Right renal cortex interstitium (tissue), 3 donors: ENCODE results near the gene SEMA6A. TPM values are rescaled to one million over a fixed set of nuclear protein-coding genes. Genes with fewer than 3 reads are reported as not detected.

Source experiments
- DNase-seq, 3 donors: peaks; one replicate each; pipeline ENCODE4 v3.0.0-alpha.2; 2013; ENCODE audit warnings: low read depth in 3 of 3, low spot score in 2 of 3
- polyA plus RNA-seq, 3 donors: library from polyadenylated mRNA; unstranded; fragments of 120-200 nt; gene quantifications; one replicate each; pipeline ENCODE4 v1.2.1, GENCODE V29; 2013; ENCODE audit not compliant: insufficient read length in 3 of 3

Gene SEMA6A
- polyA plus RNA-seq, 3 donors, result 47.0 to 59.3 (median 50.9) TPM

- DNase-seq, result no peak
These were observed 159.4 kb downstream of the SEMA6A start for GRCh38 chr5:116415182-116415581.

GRCh38 chr5:116411101-116411571 lies 163.5 kb downstream of the SEMA6A start:
- no peak for DNase-seq

DNA sequence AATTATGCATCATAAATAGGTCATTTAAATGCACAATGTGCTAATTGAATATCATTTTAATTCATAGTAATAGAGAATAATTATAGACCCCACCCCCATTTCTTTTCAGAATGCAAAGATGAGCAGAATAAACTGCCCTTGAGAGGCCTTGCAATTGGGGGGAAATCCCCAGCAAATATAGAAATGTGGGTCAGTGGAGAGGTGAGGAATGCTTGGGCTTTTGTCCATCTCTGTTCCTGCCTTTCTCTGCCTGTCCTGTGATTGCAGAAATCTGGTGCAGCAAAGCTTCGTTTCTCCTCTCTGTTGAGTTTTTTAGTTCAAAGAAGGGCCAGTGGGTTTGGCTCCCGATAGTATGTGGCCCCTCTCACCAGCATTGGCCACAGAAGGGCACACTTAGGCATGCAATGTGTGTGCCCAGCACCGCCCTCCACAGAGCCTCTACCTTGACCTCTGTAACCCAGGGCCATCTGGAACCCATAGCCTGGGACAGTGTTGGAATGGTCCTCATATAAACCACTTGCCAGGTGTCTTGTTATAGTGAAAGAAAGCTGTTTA lies 164.2 kb downstream of the SEMA6A start:
- DNase-seq, result no peak

- DNase-seq, result no peak
These were observed 164.9 kb downstream of the SEMA6A start for GRCh38 chr5:116409591-116410296.

- DNase-seq, result no peak
These were observed 168.1 kb downstream of the SEMA6A start for GRCh38 chr5:116406306-116407041.

- no peak for DNase-seq
These were observed 169.8 kb downstream of the SEMA6A start for GRCh38 chr5:116404792-116405191.

DNA sequence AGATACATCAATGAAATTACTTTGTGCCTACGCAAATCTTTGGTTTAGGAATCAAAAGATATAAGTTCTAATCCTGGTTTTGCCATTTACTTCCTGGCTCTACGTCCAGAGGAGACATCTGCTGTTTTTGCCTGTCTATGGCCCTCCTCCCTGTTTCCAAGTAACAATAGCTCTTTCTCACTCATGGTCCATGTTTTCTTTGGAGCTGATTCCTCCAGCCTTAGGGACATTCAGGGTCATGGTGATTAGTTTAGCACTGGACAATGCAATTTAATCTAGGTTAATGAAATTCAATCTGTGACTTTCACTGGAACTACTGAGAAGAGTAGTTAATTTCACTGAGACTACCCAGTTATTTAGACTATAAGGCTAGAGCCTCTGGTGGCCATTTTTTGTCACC lies 170.6 kb downstream of the SEMA6A start:
- no peak for DNase-seq

DNA sequence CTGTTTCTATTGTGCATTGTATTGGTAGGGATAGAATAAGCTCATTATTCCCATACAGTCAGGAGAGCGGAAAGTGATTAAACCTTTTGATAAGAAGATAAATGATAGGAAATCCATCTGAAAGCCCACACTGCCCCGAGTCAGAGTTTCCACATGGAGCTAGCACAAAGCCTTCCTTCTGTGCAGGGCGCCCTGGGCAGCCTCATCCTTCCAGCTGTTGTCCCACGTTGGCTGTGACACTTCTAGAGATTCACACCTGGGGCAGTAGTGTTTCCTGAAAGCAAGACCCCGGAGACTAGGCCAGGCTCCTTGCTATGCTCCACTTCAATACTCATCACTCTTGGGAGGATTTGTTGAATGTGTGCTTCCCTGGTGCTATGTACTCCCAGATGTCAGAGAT lies 172.4 kb downstream of the SEMA6A start:
- no peak for DNase-seq

- no peak for DNase-seq
These were observed 173.0 kb downstream of the SEMA6A start for GRCh38 chr5:116401576-116401975.

DNA sequence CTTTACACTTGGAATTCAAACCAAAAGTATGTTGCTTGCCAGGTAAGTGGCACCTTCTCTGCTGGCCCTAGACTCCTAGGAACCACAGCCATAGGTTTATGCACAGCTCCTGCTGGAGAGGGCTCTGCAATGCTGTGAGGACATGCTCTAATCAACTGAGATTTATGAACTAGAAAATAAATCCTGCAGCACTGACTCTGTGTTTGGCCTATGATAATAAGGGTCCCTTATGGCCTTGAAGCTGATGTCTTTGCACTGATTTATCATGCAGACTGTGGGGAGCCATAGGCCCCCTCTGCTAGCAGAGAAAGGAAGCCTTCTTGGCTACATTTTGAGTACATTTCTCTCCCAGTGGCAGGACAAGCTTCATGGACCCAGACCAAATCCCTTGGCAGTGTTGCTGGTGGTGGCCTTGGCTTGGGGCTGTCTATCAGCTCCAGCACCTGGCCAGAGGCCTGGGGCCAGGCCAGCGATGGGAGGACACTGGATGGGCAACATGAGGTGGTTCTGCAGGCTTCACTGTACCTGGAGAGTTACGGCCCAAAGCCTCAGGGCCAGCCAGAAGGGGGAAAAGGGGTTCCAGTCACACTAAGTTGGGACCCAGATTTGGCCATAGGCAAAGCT lies 178.0 kb downstream of the SEMA6A start:
- no peak for DNase-seq

DNA sequence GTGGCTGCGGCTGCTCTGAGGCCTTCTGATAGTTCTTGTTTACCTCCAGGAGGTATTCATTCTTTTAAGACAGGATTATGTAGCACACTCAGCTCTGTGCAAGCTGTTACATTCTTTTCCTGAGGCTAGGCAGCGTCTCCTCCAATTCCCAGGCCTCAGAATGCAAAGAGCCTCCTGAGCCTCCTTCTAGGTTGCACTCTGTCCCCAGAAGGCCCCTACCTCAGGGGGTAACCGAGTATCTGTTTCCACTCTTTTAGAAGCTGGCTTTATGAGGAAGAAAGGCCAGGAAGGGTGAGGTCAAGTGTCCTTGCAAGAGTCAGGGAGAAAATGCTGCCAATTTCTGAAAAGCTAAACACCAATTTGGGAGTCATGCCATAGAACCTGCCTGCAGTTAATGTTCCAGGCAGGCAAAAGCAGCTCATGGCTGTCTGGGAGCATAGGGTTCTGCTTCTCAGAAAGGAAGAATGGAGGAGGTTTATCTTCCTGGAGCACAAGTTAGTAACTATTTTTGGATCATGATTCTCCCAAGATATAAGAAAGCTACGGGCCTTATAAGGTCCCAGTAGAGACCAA lies 178.9 kb downstream of the SEMA6A start:
- no peak for DNase-seq

GRCh38 chr5:116395226-116395625 lies 179.4 kb downstream of the SEMA6A start:
- no peak for DNase-seq

GRCh38 chr5:116394186-116394867 lies 180.3 kb downstream of the SEMA6A start:
- no peak for DNase-seq
